LNCaP clone FGC (cell line): ENCODE measurements around the gene GDF10.

Experiments used
- DNase-seq: peaks from one replicate; pipeline ENCODE4 v3.0.0-alpha.2; 2011; ENCODE audit warnings: low read depth
- H3K4me3 ChIP-seq: 2 replicates; pipeline ENCODE4 v1.5.1; 2011; ENCODE audit warnings: mild to moderate bottlenecking, low read depth, low read length, control low read depth
- TF ChIP-seq, protein P1 (sequence below): IDR thresholded peaks from 2 replicates; pipeline ENCODE4 v1.5.1; 2012; ENCODE audit warnings: mild to moderate bottlenecking; ENCODE audit not compliant: control insufficient read depth, insufficient read depth; ENCODE audit errors: extremely low read depth

GDF10 gene

DNA sequence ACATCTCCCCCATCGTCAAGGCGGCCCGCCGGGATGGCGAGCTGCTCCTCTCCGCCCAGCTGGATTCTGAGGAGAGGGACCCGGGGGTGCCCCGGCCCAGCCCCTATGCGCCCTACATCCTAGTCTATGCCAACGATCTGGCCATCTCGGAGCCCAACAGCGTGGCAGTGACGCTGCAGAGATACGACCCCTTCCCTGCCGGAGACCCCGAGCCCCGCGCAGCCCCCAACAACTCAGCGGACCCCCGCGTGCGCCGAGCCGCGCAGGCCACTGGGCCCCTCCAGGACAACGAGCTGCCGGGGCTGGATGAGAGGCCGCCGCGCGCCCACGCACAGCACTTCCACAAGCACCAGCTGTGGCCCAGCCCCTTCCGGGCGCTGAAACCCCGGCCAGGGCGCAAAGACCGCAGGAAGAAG, 10.1 kb downstream of the GDF10 start:
- no peak for DNase-seq
- TF ChIP-seq, protein P1, sequence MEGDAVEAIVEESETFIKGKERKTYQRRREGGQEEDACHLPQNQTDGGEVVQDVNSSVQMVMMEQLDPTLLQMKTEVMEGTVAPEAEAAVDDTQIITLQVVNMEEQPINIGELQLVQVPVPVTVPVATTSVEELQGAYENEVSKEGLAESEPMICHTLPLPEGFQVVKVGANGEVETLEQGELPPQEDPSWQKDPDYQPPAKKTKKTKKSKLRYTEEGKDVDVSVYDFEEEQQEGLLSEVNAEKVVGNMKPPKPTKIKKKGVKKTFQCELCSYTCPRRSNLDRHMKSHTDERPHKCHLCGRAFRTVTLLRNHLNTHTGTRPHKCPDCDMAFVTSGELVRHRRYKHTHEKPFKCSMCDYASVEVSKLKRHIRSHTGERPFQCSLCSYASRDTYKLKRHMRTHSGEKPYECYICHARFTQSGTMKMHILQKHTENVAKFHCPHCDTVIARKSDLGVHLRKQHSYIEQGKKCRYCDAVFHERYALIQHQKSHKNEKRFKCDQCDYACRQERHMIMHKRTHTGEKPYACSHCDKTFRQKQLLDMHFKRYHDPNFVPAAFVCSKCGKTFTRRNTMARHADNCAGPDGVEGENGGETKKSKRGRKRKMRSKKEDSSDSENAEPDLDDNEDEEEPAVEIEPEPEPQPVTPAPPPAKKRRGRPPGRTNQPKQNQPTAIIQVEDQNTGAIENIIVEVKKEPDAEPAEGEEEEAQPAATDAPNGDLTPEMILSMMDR = no peak
- H3K4me3 ChIP-seq = no peak overlapping the region

DNA sequence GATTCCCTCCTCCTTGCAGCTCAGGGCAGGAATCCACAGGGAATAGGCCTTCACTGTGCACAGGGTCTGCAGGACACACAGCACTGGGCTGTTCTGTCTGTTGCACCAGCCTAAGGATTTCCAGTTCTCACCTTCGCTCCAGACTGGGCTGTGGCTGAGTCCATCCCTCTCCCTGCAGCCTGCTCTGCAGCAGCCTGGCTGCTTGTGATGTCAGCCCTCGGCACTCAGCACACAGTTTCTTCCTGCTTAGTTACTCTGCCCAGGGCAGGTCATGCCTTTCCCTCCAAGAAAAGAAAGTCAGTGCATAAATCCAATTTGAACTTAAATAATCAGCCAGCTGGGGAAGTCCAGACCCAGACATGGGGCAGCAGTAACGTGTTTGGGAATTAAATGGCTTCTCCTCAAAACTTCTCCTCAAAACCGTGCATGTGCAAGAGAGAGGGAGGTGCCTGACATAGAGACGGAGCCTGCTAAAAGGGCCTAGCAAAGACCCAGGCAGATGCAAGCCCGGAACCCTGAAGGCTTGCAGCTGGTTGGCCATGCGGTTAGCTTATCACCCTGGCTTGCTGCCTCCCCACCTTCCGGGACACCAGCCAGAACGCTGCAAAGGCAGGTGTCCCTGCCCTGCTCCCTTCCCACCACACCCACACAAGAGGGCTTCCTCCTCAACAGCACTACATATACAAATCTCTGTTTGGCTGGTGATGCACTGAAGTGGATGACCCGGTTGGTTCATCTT, 11.4 kb downstream of the GDF10 start:
- DNase-seq = no peak
- TF ChIP-seq, protein P1 = no peak
- no peak overlapping the region for H3K4me3 ChIP-seq

DNA sequence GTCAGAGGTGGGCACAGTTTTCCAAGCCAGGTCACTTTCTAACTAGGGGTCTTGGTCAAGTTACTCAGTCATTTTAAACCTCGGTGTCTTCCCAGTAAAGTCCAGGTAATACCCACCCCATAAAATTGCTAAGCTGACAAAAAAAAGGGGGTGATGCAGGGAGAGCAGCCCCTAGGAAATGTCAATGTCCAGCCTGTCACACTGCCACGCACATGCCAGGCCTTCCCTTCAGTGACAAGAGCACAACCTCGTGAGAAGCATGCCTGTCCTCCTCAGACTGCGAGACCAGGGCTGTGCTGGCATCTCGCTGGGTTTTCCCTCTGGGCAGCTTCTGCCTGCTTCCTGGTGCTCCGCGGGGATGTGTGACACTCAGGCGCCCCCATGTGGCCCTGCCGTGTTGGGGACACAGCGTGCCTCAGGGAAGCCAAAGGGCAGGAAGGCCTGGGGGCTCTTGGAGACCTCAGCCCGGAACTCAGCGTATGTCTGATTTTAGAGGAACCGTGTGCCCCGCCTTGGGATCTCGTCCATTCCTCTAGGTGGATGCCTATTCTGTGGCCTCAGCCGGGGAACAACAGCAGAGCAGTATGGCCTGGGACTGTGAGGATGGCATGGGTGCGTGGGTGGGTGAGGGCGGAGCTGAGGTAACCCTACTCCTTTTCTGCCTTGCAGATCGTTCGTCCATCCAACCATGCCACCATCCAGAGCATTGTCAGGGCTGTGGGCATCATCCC, 12.1 kb downstream of the GDF10 start:
- DNase-seq = peak; percentile 56
- TF ChIP-seq, protein P1 = peak; percentile 99
- H3K4me3 ChIP-seq = no peak overlapping the region

DNA sequence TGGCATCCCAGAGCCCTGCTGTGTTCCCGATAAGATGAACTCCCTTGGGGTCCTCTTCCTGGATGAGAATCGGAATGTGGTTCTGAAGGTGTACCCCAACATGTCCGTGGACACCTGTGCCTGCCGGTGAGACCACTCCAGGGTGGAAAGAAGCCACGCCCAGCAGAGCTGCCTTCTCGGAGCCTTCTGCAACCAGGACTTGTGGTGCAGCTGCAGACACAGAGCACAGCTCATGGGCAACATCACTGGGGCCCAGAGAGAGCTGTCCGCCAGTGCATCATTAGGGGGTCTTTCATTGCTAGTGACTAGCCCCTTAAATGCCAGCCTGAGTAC, 12.6 kb downstream of the GDF10 start:
- no peak overlapping the region for H3K4me3 ChIP-seq
- TF ChIP-seq, protein P1 = no peak
- DNase-seq = no peak

DNA sequence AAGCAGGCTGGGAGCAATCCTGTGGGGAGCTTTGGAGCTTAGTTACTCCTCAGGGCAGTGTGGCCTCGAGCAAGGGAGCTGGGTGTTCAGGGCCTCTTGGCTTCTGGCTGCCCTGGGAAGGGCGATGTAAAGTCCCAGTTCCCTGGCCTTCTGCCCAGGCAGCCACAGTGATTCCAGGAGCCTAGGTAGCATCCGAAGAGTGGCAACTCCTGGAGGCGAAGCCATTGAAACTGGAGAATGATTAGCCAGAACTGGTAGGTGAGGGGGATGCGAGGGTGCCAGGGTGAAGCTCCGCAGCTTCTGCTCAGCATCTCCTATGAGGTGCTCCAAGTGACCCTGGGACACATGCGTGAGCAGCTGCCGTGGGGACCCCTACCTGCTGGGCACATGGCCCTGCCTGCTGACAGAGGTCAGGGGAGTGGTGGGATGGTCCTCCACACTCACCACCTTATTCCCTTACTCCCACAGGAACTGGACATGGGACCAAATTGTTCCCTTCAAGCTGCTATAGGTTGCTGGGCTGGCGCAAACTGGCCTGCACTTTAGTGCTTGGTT, 14.5 kb downstream of the GDF10 start:
- TF ChIP-seq, protein P1 = no peak
- no peak overlapping the region for H3K4me3 ChIP-seq
- no peak for DNase-seq

DNA sequence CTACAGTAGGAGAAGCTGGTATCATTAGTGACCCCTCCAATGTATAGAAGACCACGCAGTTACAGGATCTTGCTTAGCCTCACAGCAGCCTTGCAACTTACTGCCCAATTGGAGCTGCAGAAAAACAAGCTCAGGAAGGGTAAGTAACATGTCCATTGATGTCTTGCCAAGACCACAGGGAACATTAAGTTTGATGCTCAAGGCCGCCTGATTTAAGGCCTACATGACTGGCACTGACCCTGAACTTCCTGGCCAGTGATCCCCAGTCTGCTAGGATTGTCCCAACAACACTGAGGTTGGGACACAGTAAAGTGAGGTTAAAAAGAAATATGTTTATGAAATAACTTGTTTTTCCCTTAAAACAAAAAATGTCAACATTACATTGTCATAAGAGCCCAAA, 15.4 kb downstream of the GDF10 start:
- H3K4me3 ChIP-seq = no peak overlapping the region
- TF ChIP-seq, protein P1 = no peak
- no peak for DNase-seq

DNA sequence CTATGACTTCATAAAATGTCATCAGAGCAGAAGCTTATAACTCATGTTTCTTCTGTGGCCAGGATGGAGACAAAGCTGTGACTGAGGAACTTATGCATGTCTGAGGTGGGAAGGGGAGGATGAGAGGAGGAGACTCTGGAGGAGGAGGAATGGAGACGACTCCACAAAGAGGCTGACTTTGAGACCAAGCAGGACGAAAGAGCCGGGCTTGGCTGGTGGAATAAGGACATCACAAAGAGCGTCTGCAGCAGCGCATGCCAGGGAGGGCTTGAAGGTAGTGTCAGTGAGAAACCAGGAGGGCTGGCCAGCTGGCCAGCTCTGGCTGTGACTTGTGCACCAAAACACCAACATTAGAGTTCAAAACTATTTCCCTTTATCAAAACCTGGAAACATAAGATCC, 16.1 kb downstream of the GDF10 start:
- DNase-seq = no peak
- no peak overlapping the region for H3K4me3 ChIP-seq
- TF ChIP-seq, protein P1 = no peak
